BJ (cell line): ENCODE measurements around the gene CAMK2B. TPM values are rescaled to one million over a fixed set of nuclear protein-coding genes. Genes with fewer than 3 reads are reported as not detected.

Experiments
- CTCF ChIA-PET: fragments of 350-600 bp; formaldehyde crosslinking; extraction: SDS; loops from one replicate; lab custom pipeline; 2021; ENCODE audit warnings: antibody characterized with exemption, inconsistent platforms; lab: Yijun Ruan, JAX
- POLR2A ChIA-PET: fragments of 300-600 bp; sonication (Branson Sonifier 250); formaldehyde crosslinking; extraction: SDS; loops from one replicate; lab custom pipeline; 2021; ENCODE audit warnings: antibody characterized with exemption; lab: Charles Lee
- DNase-seq: peaks from one replicate; pipeline ENCODE4 v3.0.0-alpha.2; 2011; ENCODE audit warnings: low read depth
- H3K27me3 ChIP-seq: 2 replicates; pipeline ENCODE4 v1.6.0; 2011; ENCODE audit warnings: low read length; ENCODE audit not compliant: control insufficient read depth, insufficient read depth
- H3K36me3 ChIP-seq: 2 replicates; pipeline ENCODE4 v1.5.1; 2011; ENCODE audit warnings: low read length; ENCODE audit not compliant: control insufficient read depth, insufficient read depth
- H3K4me3 ChIP-seq: 2 replicates; pipeline ENCODE4 v1.5.1; 2011; ENCODE audit warnings: low read depth, mild to moderate bottlenecking, control low read depth, low read length
- CTCF ChIP-seq: IDR thresholded peaks from 2 replicates; pipeline ENCODE4 v1.5.1; 2011; ENCODE audit warnings: low read depth, mild to moderate bottlenecking, control low read depth, inconsistent platforms, low read length, moderate library complexity; ENCODE audit not compliant: insufficient read depth
- polyA plus RNA-seq: library from polyadenylated mRNA; depleted of rRNA; stranded (reverse); fragments of >200 nt; gene quantifications from 2 replicates; pipeline ENCODE4 v1.2.3, GENCODE V29; 2011

The CAMK2B gene
- polyA plus RNA-seq, 1 experiment = 0.10 TPM

GRCh38 chr7:44240376-44240775 is 85.0 kb downstream of the CAMK2B start:
- DNase-seq = no peak
- ChIA-PET CTCF (interaction anchor here (0.6 to 3.6 kb wide), 39 partner anchors 10 to 341 kb away, joined by 3 to 39 read pairs (median 5); partner anchors contain the start of genes DDX56, NUDCD3, POLD2 and TMED4), POLR2A (no interaction called here)
- Histone ChIP-seq H3K27me3 (no peaks in the 10 kb centered on the region), H3K36me3 (no peaks in the 10 kb centered on the region), H3K4me3 (no peak overlapping the region)
- no peak for TF ChIP-seq CTCF

DNA sequence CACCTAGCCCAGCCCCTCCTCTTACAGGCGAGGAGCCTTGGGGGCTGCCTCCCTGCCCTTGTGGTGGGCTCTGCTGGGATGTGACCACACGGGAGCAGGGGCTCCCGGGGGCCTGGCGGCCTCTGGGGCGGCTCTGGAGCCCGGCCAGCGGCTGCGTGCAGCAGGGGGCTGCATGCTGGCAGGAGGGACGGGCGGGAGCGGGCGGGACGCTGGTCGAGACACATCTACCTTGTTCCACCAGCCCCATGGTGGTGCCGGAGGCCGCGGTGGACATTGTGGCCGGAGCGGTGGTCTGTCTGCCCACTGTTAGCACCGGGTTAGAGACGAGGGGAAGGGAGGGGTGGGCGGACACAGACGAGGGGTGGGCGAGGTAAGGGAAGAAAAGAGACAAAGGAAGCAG is 86.0 kb downstream of the CAMK2B start:
- Histone ChIP-seq H3K27me3 (no peaks in the 10 kb centered on the region), H3K4me3 (no peak overlapping the region), H3K36me3 (no peaks in the 10 kb centered on the region)
- ChIA-PET CTCF (interaction anchor here (3.3 to 3.6 kb wide), 2 partner anchors 19 to 325 kb away, joined by 25 to 39 read pairs; no protein-coding TSS in a partner anchor), POLR2A (no interaction called here)
- no peak for TF ChIP-seq CTCF
- DNase-seq = no peak

- TF ChIP-seq CTCF = no peak
- ChIA-PET POLR2A (no interaction called here), CTCF (interaction anchor here (0.6 to 2.2 kb wide), 3 partner anchors 13 to 327 kb away, joined by 3 to 9 read pairs (median 3); no protein-coding TSS in a partner anchor)
- no peak for DNase-seq
- H3K36me3 ChIP-seq = no peaks in the 10 kb centered on the region
- H3K27me3 ChIP-seq = no peaks in the 10 kb centered on the region
- H3K4me3 ChIP-seq = no peak overlapping the region
Observed at GRCh38 chr7:44238116-44238695, 87.2 kb downstream of the CAMK2B start.

GRCh38 chr7:44237696-44238095 is 87.7 kb downstream of the CAMK2B start:
- H3K27me3 ChIP-seq = no peaks in the 10 kb centered on the region
- no peaks in the 10 kb centered on the region for H3K36me3 ChIP-seq
- H3K4me3 ChIP-seq = no peak overlapping the region
- no peak for DNase-seq
- ChIA-PET POLR2A (no interaction called here), CTCF (interaction anchor here (1.2 to 2.2 kb wide), 2 partner anchors 13 to 327 kb away, joined by 3 to 9 read pairs; no protein-coding TSS in a partner anchor)
- no peak for TF ChIP-seq CTCF

DNA sequence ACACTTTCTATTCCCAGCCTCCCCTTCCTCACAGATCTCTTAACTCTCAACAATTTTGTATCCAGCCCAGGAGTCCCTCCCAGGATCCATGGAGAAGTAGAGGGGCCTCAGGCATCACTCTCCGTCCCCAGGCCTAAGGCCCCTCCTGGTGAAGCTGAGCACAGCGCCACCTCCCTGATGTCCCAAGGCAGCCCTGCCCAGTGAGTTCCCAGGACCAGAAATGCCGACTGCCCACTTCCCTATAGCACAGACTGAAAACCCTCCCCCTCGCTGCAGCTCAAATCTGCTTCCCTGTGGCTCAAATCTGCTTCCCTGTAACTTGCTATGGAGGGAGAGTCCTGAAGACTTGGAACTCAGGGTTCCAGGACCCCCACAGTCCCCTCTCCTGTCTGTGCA is 89.1 kb downstream of the CAMK2B start:
- no peak for DNase-seq
- Histone ChIP-seq H3K36me3 (no peaks in the 10 kb centered on the region), H3K4me3 (no peak overlapping the region), H3K27me3 (no peaks in the 10 kb centered on the region)
- no peak for TF ChIP-seq CTCF
- ChIA-PET CTCF (interaction anchor here (1.2 to 2.2 kb wide), 2 partner anchors 239 to 329 kb away, joined by 3 to 9 read pairs; no protein-coding TSS in a partner anchor), POLR2A (no interaction called here)
